GM23338 (cell line): ENCODE results near the gene CCDC200. TPM values are rescaled to one million over a fixed set of nuclear protein-coding genes. Genes with fewer than 3 reads are reported as not detected.

ENCODE experiments used
- ATAC-seq: fragments of 200-7000 bp; cut with Tn5 transposase; 3 replicates; pipeline ENCODE4 v1.9.1; 2020
- DNase-seq: peaks from one replicate; pipeline ENCODE4 v3.0.0-alpha.2; 2015; ENCODE audit warnings: low spot score
- H2AFZ ChIP-seq: fragments of 200-600 bp; sonication (generic); 2 replicates; pipeline ENCODE4 v1.8.0; 2016; ENCODE audit warnings: antibody characterized with exemption, mild to moderate bottlenecking, moderate library complexity
- H3F3A ChIP-seq: fragments of 200-600 bp; sonication (generic); replicated peaks from 2 replicates; pipeline ENCODE4 v1.8.0; 2017; ENCODE audit warnings: antibody characterized with exemption, mixed run types, low read depth
- H3K27ac ChIP-seq: fragments of 200-600 bp; sonication (generic); 2 replicates; pipeline ENCODE4 v1.6.1; 2016; ENCODE audit warnings: low read depth
- H3K27me3 ChIP-seq: fragments of 200-600 bp; sonication (generic); 2 replicates; pipeline ENCODE4 v1.8.0; 2016; ENCODE audit warnings: mild to moderate bottlenecking, mixed run types, moderate library complexity; ENCODE audit not compliant: insufficient read depth
- H3K36me3 ChIP-seq: fragments of 200-600 bp; sonication (generic); 2 replicates; pipeline ENCODE4 v1.8.0; 2016; ENCODE audit warnings: mild to moderate bottlenecking; ENCODE audit not compliant: insufficient read depth
- H3K4me1 ChIP-seq: fragments of 200-600 bp; sonication (generic); 2 replicates; pipeline ENCODE4 v1.8.0; 2016; ENCODE audit warnings: mild to moderate bottlenecking, moderate library complexity; ENCODE audit not compliant: insufficient read depth
- H3K4me2 ChIP-seq: fragments of 200-600 bp; sonication (generic); 2 replicates; pipeline ENCODE4 v1.7.1; 2017; ENCODE audit warnings: mixed run types
- H3K4me3 ChIP-seq: fragments of 200-600 bp; sonication (generic); 2 replicates; pipeline ENCODE4 v1.6.1; 2016; ENCODE audit warnings: mixed run types
- H3K79me2 ChIP-seq: fragments of 200-600 bp; sonication (generic); replicated peaks from 2 replicates; pipeline ENCODE4 v1.8.0; 2017; ENCODE audit warnings: mild to moderate bottlenecking; ENCODE audit not compliant: insufficient read depth
- H3K9me2 ChIP-seq: fragments of 200-600 bp; sonication (generic); 2 replicates; pipeline ENCODE4 v1.8.0; 2017; ENCODE audit not compliant: insufficient read depth
- H4K20me1 ChIP-seq: fragments of 200-600 bp; sonication (generic); replicated peaks from 2 replicates; pipeline ENCODE4 v1.8.0; 2017; ENCODE audit warnings: mild to moderate bottlenecking; ENCODE audit not compliant: insufficient read depth
- H3K27ac Mint-ChIP-seq: 2 replicates; pipeline ENCODE4 v1.8.0; 2020; ENCODE audit warnings: inconsistent platforms, mild to moderate bottlenecking, moderate library complexity, mixed read lengths
- H3K27me3 Mint-ChIP-seq: 3 replicates; pipeline ENCODE4 v1.8.0; 2022; ENCODE audit warnings: low read depth, mild to moderate bottlenecking, moderate library complexity, mixed read lengths, inconsistent platforms; ENCODE audit not compliant: insufficient read depth, poor library complexity
- H3K36me3 Mint-ChIP-seq: 3 replicates; pipeline ENCODE4 v1.8.0; 2021; ENCODE audit warnings: low read depth, mild to moderate bottlenecking, inconsistent platforms, moderate library complexity, mixed read lengths
- H3K4me1 Mint-ChIP-seq: 3 replicates; pipeline ENCODE4 v1.8.0; 2020; ENCODE audit warnings: mild to moderate bottlenecking, inconsistent platforms, mixed read lengths
- H3K4me3 Mint-ChIP-seq: 3 replicates; pipeline ENCODE4 v1.8.0; 2021; ENCODE audit warnings: moderate library complexity, mild to moderate bottlenecking, inconsistent platforms, mixed read lengths
- H3K9me3 Mint-ChIP-seq: 3 replicates; pipeline ENCODE4 v1.8.0; 2020; ENCODE audit warnings: moderate library complexity, mild to moderate bottlenecking, inconsistent platforms, mixed read lengths
- CREB1 ChIP-seq: fragments of 250-450 bp; sonication (Bioruptor Pico); IDR thresholded peaks from 2 replicates; pipeline ENCODE4 v1.5.0; 2020; ENCODE audit warnings: low read depth, mild to moderate bottlenecking, moderate library complexity
- EZH2phosphoT487 ChIP-seq: fragments of 200-600 bp; sonication (generic); IDR thresholded peaks from one replicate; pipeline ENCODE4 v1.8.1; 2018; ENCODE audit warnings: antibody characterized with exemption; ENCODE audit not compliant: unreplicated experiment
- ZNF331 ChIP-seq: fragments of 250-450 bp; sonication (Bioruptor Pico); IDR thresholded peaks from 2 replicates; pipeline ENCODE4 v1.5.0; 2020; ENCODE audit warnings: low read depth, mild to moderate bottlenecking, moderate library complexity
- polyA plus RNA-seq: library from polyadenylated mRNA; unstranded; fragments of >200 nt; fragmentation: Nextera tagmentation; extraction: Ambion mirVana; gene quantifications from 2 replicates; pipeline ENCODE4 v1.2.1, GENCODE V29; 2016
- small RNA-seq: library from RNA; depleted of rRNA; stranded (forward); fragments of <200 nt; gene quantifications from one replicate; pipeline ENCODE3, GENCODE V24; 2014; ENCODE audit warnings: low replicate concordance
- total RNA-seq: library from RNA; depleted of rRNA; stranded (reverse); fragments of >200 nt; shearing (Covaris generic); gene quantifications from 2 replicates; pipeline ENCODE4 v1.2.3, GENCODE V29; 2014; rRNA removed
- TF ChIP-seq, protein P1 (sequence below), 2 experiments: fragments of 200-600 bp in 1 of 2; sonication (generic) in 1 of 2; conservative IDR thresholded peaks; 2 replicates each; pipeline versions ENCODE4 v1.5.1 to v1.6.1; 2016 to 2017; ENCODE audit warnings: antibody characterized with exemption in 2 of 2, low read depth in 2 of 2, mild to moderate bottlenecking in 2 of 2, moderate library complexity in 1 of 2
- TF ChIP-seq, protein P2 (sequence below): IDR thresholded peaks from 2 replicates; pipeline ENCODE4 v1.6.1; 2016; ENCODE audit warnings: antibody characterized with exemption

CCDC200 gene
- total and polyA plus RNA-seq, 2 experiments from 2014 or later = not detected

- no peak overlapping the region for H2AFZ ChIP-seq
- H3K27ac ChIP-seq = peak overlapping the region; percentile 24; the same call in 1 of the 2 replicates
- no peak overlapping the region for H3K27ac Mint-ChIP-seq
- H3K9me2 ChIP-seq = no peaks in the 10 kb centered on the region
- H3K9me3 Mint-ChIP-seq = no peaks in the 10 kb centered on the region
- no peaks in the 10 kb centered on the region; the same call in 1 of the 2 replicates for H3K4me1 ChIP-seq
- DNase-seq (no peak), ATAC-seq (no peak)
- H3K4me3 Mint-ChIP-seq = no peak overlapping the region
- no peak overlapping the region for H3K4me3 ChIP-seq
- H4K20me1 ChIP-seq = peaks cover 4% of the 10 kb centered on the region; the same call in 1 of the 2 replicates
- no peaks in the 10 kb centered on the region for H3K79me2 ChIP-seq
- 0 out of 3 replicates have a peak, but pooled peaks cover 5% of the 10 kb centered on the region for H3K36me3 Mint-ChIP-seq
- no peak overlapping the region for H3K4me2 ChIP-seq
- H3K27me3 ChIP-seq = no peaks in the 10 kb centered on the region
- H3K4me1 Mint-ChIP-seq = peaks cover 11% of the 10 kb centered on the region; the same call in 2 of the 3 replicates
- no peaks in the 10 kb centered on the region for H3K27me3 Mint-ChIP-seq
- peaks cover 2% of the 10 kb centered on the region; the same call in 1 of the 2 replicates for H3F3A ChIP-seq
- no peaks in the 10 kb centered on the region; the same call in 1 of the 2 replicates for H3K36me3 ChIP-seq
- no peak for TF ChIP-seq CREB1
- TF ChIP-seq ZNF331 (CRISPR knock-in tag) = no peak
These were observed 53.0 kb downstream of the CCDC200 start for GRCh38 chr17:43175213-43176118.

DNA sequence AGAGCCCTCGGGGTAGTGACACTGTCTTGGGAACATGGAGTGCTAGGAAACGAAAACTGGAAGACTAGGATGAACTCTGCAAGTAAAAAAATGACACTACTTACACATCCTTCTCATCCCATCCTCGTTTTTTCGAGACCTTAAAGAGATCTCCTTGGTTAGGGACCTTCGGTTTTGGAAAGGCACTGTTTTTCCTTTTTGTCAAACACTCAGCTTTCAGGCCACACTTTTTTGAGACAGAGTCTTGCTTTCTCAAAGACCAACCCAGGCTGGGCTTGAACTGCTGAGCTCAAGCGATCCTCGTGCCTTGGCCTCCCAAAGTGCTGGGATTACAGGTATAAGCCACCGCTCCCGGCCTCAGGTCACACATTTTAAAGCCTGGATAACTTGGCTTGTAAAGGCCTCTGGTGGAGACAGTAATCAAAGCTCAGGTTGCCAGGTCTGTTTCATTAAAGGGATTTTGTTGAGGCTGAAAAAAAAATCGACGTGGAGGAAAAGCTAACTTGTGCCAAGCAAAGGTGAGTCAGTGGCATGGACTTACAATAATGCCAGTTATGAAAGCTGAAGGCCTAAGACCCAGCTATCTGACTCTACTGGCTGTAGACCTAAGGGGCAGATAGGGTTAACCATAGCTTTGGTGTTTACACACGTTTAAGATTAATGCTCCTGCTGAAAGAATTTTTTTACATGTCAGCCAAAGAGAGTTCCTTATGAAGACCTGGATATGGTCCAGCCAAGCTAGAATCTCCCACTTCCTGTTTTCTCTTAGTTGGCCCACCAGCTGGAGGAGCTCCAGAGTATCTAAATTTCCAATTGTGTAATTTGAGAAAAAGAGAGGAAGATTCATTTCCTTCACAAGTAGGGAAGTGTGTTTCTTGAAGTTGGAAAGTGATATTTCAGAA is 56.6 kb downstream of the CCDC200 start:
- Histone ChIP-seq H4K20me1 (no peaks in the 10 kb centered on the region), H3K4me2 (peak overlapping the region; percentile 82), H3K4me3 (peak overlapping the region; percentile 60), H3K4me1 (no peaks in the 10 kb centered on the region; the same call in 1 of the 2 replicates), H3K27me3 (no peaks in the 10 kb centered on the region), H3K36me3 (no peaks in the 10 kb centered on the region), H3K27ac (peak overlapping the region; percentile 79), H3K79me2 (peaks cover 24% of the 10 kb centered on the region), H2AFZ (no peak overlapping the region), H3F3A (peaks cover 2% of the 10 kb centered on the region; the same call in 1 of the 2 replicates), H3K9me2 (no peaks in the 10 kb centered on the region)
- DNase-seq (peak; percentile 34), ATAC-seq (no peak)
- peaks cover 2% of the 10 kb centered on the region for H3K27me3 Mint-ChIP-seq
- H3K27ac Mint-ChIP-seq = no peak overlapping the region
- no peaks in the 10 kb centered on the region for H3K9me3 Mint-ChIP-seq
- H3K4me3 Mint-ChIP-seq = no peak overlapping the region
- TF ChIP-seq, protein P1, sequence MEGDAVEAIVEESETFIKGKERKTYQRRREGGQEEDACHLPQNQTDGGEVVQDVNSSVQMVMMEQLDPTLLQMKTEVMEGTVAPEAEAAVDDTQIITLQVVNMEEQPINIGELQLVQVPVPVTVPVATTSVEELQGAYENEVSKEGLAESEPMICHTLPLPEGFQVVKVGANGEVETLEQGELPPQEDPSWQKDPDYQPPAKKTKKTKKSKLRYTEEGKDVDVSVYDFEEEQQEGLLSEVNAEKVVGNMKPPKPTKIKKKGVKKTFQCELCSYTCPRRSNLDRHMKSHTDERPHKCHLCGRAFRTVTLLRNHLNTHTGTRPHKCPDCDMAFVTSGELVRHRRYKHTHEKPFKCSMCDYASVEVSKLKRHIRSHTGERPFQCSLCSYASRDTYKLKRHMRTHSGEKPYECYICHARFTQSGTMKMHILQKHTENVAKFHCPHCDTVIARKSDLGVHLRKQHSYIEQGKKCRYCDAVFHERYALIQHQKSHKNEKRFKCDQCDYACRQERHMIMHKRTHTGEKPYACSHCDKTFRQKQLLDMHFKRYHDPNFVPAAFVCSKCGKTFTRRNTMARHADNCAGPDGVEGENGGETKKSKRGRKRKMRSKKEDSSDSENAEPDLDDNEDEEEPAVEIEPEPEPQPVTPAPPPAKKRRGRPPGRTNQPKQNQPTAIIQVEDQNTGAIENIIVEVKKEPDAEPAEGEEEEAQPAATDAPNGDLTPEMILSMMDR (conservative IDR thresholded peaks at IDR 0.05; ENCODE audit: low read depth in 2 of 2) = peak; percentile 29 to 31
- no peak for TF ChIP-seq EZH2phosphoT487
- TF ChIP-seq, protein P2, sequence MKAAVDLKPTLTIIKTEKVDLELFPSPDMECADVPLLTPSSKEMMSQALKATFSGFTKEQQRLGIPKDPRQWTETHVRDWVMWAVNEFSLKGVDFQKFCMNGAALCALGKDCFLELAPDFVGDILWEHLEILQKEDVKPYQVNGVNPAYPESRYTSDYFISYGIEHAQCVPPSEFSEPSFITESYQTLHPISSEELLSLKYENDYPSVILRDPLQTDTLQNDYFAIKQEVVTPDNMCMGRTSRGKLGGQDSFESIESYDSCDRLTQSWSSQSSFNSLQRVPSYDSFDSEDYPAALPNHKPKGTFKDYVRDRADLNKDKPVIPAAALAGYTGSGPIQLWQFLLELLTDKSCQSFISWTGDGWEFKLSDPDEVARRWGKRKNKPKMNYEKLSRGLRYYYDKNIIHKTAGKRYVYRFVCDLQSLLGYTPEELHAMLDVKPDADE = no peak
- peaks cover 11% of the 10 kb centered on the region; the same call in 2 of the 3 replicates for H3K4me1 Mint-ChIP-seq
- H3K36me3 Mint-ChIP-seq = no peaks in the 10 kb centered on the region

Small RNA genes lying within 50 kb of the gene (small RNA-seq; reads per million reads assigned to genes)
- gene RF00004 (not detected), gene RNU2-1 (not detected)

Other genes starting within 250 kb of the CCDC200 start
- gene PTGES3L, start 248.5 kb downstream of the CCDC200 start, total RNA-seq = 2.3 and 7.7 TPM in 2 replicates
- 2.0 and 2.5 TPM in 2 replicates for gene PTGES3L, start 248.5 kb downstream of the CCDC200 start, polyA plus RNA-seq
- gene RUNDC1, start 248.1 kb downstream of the CCDC200 start, total RNA-seq = 11.1 and 11.9 TPM in 2 replicates
- 6.1 and 6.9 TPM in 2 replicates for gene RUNDC1, start 248.1 kb downstream of the CCDC200 start, polyA plus RNA-seq
- gene RPL27, start 230.2 kb downstream of the CCDC200 start, total RNA-seq = 1,307 and 1,784 TPM in 2 replicates
- gene RPL27, start 230.2 kb downstream of the CCDC200 start, polyA plus RNA-seq = 2,722 and 2,793 TPM in 2 replicates
- gene IFI35, start 221.8 kb downstream of the CCDC200 start, total RNA-seq = 2.3 and 3.3 TPM in 2 replicates
- 1.5 and 1.8 TPM in 2 replicates for gene IFI35, start 221.8 kb downstream of the CCDC200 start, polyA plus RNA-seq
- 227 and 300 TPM in 2 replicates for gene VAT1, start 206.2 kb downstream of the CCDC200 start, total RNA-seq
- 233 and 267 TPM in 2 replicates for gene VAT1, start 206.2 kb downstream of the CCDC200 start, polyA plus RNA-seq
- gene RND2, start 203.4 kb downstream of the CCDC200 start, total RNA-seq = 20.8 and 22.9 TPM in 2 replicates
- 18.5 and 20.4 TPM in 2 replicates for gene RND2, start 203.4 kb downstream of the CCDC200 start, polyA plus RNA-seq
- 31.9 and 45.9 TPM in 2 replicates for gene BRCA1, start 103.3 kb downstream of the CCDC200 start, total RNA-seq
- 37.8 and 43.2 TPM in 2 replicates for gene BRCA1, start 103.3 kb downstream of the CCDC200 start, polyA plus RNA-seq
- gene NBR1, start 57.4 kb downstream of the CCDC200 start, total RNA-seq = 32.3 and 36.8 TPM in 2 replicates
- gene NBR1, start 57.4 kb downstream of the CCDC200 start, polyA plus RNA-seq = 10.1 and 12.6 TPM in 2 replicates
- gene TMEM106A, start 16.7 kb downstream of the CCDC200 start, total RNA-seq = 0.78 and 1.5 TPM in 2 replicates
- gene TMEM106A, start 16.7 kb downstream of the CCDC200 start, polyA plus RNA-seq = 1.1 and 2.4 TPM in 2 replicates
- gene RNU2-1, start 5.4 kb upstream of the CCDC200 start, total RNA-seq = not detected in 2 replicates
- gene RNU2-1, start 5.4 kb upstream of the CCDC200 start, polyA plus RNA-seq = 9.2 and 11.2 TPM in 2 replicates
- gene ARL4D, start 170.4 kb upstream of the CCDC200 start, total RNA-seq = 7.2 and 8.7 TPM in 2 replicates
- 9.5 and 11.5 TPM in 2 replicates for gene ARL4D, start 170.4 kb upstream of the CCDC200 start, polyA plus RNA-seq